WTC11 (cell line): ENCODE results near the gene GADL1. TPM values are rescaled to one million over a fixed set of nuclear protein-coding genes. Genes with fewer than 3 reads are reported as not detected.

ENCODE experiments used
- ATAC-seq: fragments of 200-7000 bp; cut with Tn5 transposase; 2 replicates; pipeline ENCODE4 v1.10.0; 2021; ENCODE audit warnings: mild to moderate bottlenecking, moderate library complexity
- CTCF ChIA-PET: fragments of 300-600 bp; sonication (Branson Sonifier 250); formaldehyde crosslinking; loops from one replicate; lab custom pipeline; 2021; ENCODE audit warnings: antibody characterized with exemption; lab: Charles Lee
- POLR2A ChIA-PET: fragments of 350-600 bp; sonication (Branson Sonifier 250); formaldehyde crosslinking; loops from one replicate; lab custom pipeline; 2021; ENCODE audit warnings: antibody characterized with exemption; lab: Charles Lee
- DNase-seq: peaks from one replicate; pipeline ENCODE4 v3.0.0; 2021; ENCODE audit warnings: low spot score
- H3K27ac Mint-ChIP-seq: 2 replicates; pipeline ENCODE4 v1.8.0; 2021; ENCODE audit warnings: mixed read lengths
- H3K27me3 Mint-ChIP-seq: 2 replicates; pipeline ENCODE4 v1.8.0; 2021; ENCODE audit warnings: low read depth, mild to moderate bottlenecking, moderate library complexity, mixed read lengths
- H3K36me3 Mint-ChIP-seq: 2 replicates; pipeline ENCODE4 v1.8.0; 2021; ENCODE audit warnings: mixed read lengths
- H3K4me1 Mint-ChIP-seq: 2 replicates; pipeline ENCODE4 v1.8.0; 2022; ENCODE audit warnings: mixed read lengths
- H3K4me3 Mint-ChIP-seq: 2 replicates; pipeline ENCODE4 v1.8.0; 2021; ENCODE audit warnings: mild to moderate bottlenecking, moderate library complexity, mixed read lengths
- H3K9me3 Mint-ChIP-seq: 2 replicates; pipeline ENCODE4 v1.8.0; 2021; ENCODE audit warnings: mixed read lengths
- CBFB ChIP-seq: sonication (generic); formaldehyde crosslinking; IDR thresholded peaks from 2 replicates; pipeline ENCODE4 v1.8.1; 2022; ENCODE audit warnings: mild to moderate bottlenecking, low read depth, missing genetic modification reagents
- CREM ChIP-seq: sonication (generic); formaldehyde crosslinking; IDR thresholded peaks from 2 replicates; pipeline ENCODE4 v1.8.1; 2022; ENCODE audit warnings: mild to moderate bottlenecking, missing genetic modification reagents, moderate library complexity
- FOXP1 ChIP-seq: sonication (generic); formaldehyde crosslinking; IDR thresholded peaks from 2 replicates; pipeline ENCODE4 v1.8.0; 2022; ENCODE audit warnings: missing genetic modification reagents, mild to moderate bottlenecking, moderate library complexity, borderline replicate concordance
- GRHL2 ChIP-seq: fragments of 250-450 bp; sonication (Bioruptor Pico); IDR thresholded peaks from 2 replicates; pipeline ENCODE4 v1.8.0; 2022; ENCODE audit warnings: mild to moderate bottlenecking, moderate library complexity; ENCODE audit not compliant: insufficient replicate concordance, severe bottlenecking
- NFYB ChIP-seq: sonication (generic); formaldehyde crosslinking; conservative IDR thresholded peaks from 2 replicates; pipeline ENCODE4 v1.8.0; 2022; ENCODE audit warnings: low read depth, missing genetic modification reagents
- RORB ChIP-seq: fragments of 250-450 bp; sonication (Bioruptor Pico); IDR thresholded peaks from 2 replicates; pipeline ENCODE4 v1.9.0; 2021; ENCODE audit warnings: mild to moderate bottlenecking
- SMAD3 ChIP-seq: sonication (generic); formaldehyde crosslinking; IDR thresholded peaks from 2 replicates; pipeline ENCODE4 v1.8.0; 2022; ENCODE audit warnings: missing genetic modification reagents, mild to moderate bottlenecking, borderline replicate concordance
- SMAD4 ChIP-seq: sonication (generic); formaldehyde crosslinking; IDR thresholded peaks from 2 replicates; pipeline ENCODE4 v1.8.0; 2022; ENCODE audit warnings: mild to moderate bottlenecking, missing genetic modification reagents
- ZNF263 ChIP-seq: sonication (generic); formaldehyde crosslinking; IDR thresholded peaks from 2 replicates; pipeline ENCODE4 v1.8.1; 2022; ENCODE audit warnings: low read depth, mild to moderate bottlenecking, moderate library complexity, missing genetic modification reagents
- total RNA-seq: library from RNA; stranded (reverse); gene quantifications from 3 replicates; pipeline ENCODE4 v1.2.3, GENCODE V29; 2021
- TF ChIP-seq, protein P1 (sequence below): fragments of 250-450 bp; sonication (Bioruptor Pico); IDR thresholded peaks from 2 replicates; pipeline ENCODE4 v1.9.0; 2021; ENCODE audit warnings: mild to moderate bottlenecking
- TF ChIP-seq, protein P2 (sequence below): sonication (generic); formaldehyde crosslinking; IDR thresholded peaks from 2 replicates; pipeline ENCODE4 v1.8.0; 2022; ENCODE audit warnings: missing genetic modification reagents
- TF ChIP-seq, protein P3 (sequence below): sonication (generic); formaldehyde crosslinking; IDR thresholded peaks from 2 replicates; pipeline ENCODE4 v1.8.1; 2023; ENCODE audit warnings: mild to moderate bottlenecking, missing genetic modification reagents, moderate library complexity
- TF ChIP-seq, protein P4 (sequence below): sonication (generic); formaldehyde crosslinking; IDR thresholded peaks from 2 replicates; pipeline ENCODE4 v1.8.1; 2022; ENCODE audit warnings: mild to moderate bottlenecking, missing genetic modification reagents, moderate library complexity, borderline replicate concordance
- TF ChIP-seq, protein P5 (sequence below): sonication (generic); formaldehyde crosslinking; IDR thresholded peaks from 2 replicates; pipeline ENCODE4 v1.8.0; 2023; ENCODE audit warnings: missing genetic modification reagents, mild to moderate bottlenecking, borderline replicate concordance
- TF ChIP-seq, protein P6 (sequence below): fragments of 250-450 bp; sonication (Bioruptor Pico); IDR thresholded peaks from 2 replicates; pipeline ENCODE4 v1.9.0; 2021; ENCODE audit warnings: mild to moderate bottlenecking
- TF ChIP-seq, protein P7 (sequence below): sonication (generic); formaldehyde crosslinking; IDR thresholded peaks from 2 replicates; pipeline ENCODE4 v1.8.0; 2023; ENCODE audit warnings: missing genetic modification reagents
- TF ChIP-seq, protein P8 (sequence below): sonication (generic); formaldehyde crosslinking; IDR thresholded peaks from 2 replicates; pipeline ENCODE4 v1.8.1; 2023; ENCODE audit warnings: mild to moderate bottlenecking, missing genetic modification reagents, moderate library complexity

Gene GADL1
- total RNA-seq, 1 experiment from 2014 or later: 0.15 TPM

DNA sequence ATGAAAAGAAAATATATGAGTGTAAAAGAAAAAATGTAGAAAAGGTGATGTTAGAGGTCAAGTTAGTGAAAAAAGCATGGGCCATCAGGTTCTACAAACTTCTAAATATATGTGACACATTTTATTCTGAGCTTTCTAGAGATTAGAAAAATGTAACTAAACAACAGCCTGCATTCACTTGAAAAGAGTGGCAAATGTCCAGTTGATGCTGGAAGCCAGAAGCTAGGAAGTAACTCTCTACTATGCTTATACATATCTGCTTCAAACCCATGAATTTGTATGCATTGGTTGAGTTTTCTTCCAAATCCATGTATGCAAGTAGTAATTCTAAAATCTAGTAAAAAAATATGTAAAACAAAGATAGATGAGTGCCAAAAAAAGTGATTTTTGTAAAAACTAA is 164.5 kb downstream of the GADL1 start (continued):
- TF ChIP-seq, protein P1, sequence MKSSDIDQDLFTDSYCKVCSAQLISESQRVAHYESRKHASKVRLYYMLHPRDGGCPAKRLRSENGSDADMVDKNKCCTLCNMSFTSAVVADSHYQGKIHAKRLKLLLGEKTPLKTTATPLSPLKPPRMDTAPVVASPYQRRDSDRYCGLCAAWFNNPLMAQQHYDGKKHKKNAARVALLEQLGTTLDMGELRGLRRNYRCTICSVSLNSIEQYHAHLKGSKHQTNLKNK (CRISPR knock-in tag): no peak
- TF ChIP-seq, protein P2, sequence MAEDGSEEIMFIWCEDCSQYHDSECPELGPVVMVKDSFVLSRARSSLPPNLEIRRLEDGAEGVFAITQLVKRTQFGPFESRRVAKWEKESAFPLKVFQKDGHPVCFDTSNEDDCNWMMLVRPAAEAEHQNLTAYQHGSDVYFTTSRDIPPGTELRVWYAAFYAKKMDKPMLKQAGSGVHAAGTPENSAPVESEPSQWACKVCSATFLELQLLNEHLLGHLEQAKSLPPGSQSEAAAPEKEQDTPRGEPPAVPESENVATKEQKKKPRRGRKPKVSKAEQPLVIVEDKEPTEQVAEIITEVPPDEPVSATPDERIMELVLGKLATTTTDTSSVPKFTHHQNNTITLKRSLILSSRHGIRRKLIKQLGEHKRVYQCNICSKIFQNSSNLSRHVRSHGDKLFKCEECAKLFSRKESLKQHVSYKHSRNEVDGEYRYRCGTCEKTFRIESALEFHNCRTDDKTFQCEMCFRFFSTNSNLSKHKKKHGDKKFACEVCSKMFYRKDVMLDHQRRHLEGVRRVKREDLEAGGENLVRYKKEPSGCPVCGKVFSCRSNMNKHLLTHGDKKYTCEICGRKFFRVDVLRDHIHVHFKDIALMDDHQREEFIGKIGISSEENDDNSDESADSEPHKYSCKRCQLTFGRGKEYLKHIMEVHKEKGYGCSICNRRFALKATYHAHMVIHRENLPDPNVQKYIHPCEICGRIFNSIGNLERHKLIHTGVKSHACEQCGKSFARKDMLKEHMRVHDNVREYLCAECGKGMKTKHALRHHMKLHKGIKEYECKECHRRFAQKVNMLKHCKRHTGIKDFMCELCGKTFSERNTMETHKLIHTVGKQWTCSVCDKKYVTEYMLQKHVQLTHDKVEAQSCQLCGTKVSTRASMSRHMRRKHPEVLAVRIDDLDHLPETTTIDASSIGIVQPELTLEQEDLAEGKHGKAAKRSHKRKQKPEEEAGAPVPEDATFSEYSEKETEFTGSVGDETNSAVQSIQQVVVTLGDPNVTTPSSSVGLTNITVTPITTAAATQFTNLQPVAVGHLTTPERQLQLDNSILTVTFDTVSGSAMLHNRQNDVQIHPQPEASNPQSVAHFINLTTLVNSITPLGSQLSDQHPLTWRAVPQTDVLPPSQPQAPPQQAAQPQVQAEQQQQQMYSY (CRISPR knock-in tag): no peak
- TF ChIP-seq SMAD3 (CRISPR knock-in tag): no peak
- TF ChIP-seq, protein P3, sequence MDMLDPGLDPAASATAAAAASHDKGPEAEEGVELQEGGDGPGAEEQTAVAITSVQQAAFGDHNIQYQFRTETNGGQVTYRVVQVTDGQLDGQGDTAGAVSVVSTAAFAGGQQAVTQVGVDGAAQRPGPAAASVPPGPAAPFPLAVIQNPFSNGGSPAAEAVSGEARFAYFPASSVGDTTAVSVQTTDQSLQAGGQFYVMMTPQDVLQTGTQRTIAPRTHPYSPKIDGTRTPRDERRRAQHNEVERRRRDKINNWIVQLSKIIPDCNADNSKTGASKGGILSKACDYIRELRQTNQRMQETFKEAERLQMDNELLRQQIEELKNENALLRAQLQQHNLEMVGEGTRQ (CRISPR knock-in tag): no peak
- TF ChIP-seq RORB (CRISPR knock-in tag): no peak
- no peak for TF ChIP-seq SMAD4 (CRISPR knock-in tag)
- TF ChIP-seq CBFB: no peak

DNA sequence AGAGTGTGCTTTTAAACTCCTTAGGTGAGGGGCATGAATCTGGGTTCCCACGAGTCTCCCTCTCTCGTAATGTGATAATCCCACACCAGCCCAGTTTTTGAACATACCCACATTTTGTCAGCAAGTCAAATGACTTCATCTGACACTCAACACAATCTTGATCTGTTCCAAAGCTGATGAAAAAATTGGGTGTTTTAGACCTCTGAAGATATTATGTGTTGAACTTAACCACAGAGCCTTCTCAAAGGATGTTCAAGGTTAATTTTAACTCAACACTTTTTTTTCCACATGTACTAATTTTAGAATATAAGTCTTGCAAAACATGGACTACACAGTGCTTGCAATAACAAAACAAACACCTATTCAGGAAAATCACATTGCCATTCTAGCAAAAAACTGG is 164.9 kb downstream of the GADL1 start:
- no peak for ATAC-seq
- ChIA-PET POLR2A (no interaction called here), CTCF (no interaction called here)
- TF ChIP-seq, protein P4, sequence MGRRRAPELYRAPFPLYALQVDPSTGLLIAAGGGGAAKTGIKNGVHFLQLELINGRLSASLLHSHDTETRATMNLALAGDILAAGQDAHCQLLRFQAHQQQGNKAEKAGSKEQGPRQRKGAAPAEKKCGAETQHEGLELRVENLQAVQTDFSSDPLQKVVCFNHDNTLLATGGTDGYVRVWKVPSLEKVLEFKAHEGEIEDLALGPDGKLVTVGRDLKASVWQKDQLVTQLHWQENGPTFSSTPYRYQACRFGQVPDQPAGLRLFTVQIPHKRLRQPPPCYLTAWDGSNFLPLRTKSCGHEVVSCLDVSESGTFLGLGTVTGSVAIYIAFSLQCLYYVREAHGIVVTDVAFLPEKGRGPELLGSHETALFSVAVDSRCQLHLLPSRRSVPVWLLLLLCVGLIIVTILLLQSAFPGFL (CRISPR knock-in tag): no peak
- TF ChIP-seq, protein P5, sequence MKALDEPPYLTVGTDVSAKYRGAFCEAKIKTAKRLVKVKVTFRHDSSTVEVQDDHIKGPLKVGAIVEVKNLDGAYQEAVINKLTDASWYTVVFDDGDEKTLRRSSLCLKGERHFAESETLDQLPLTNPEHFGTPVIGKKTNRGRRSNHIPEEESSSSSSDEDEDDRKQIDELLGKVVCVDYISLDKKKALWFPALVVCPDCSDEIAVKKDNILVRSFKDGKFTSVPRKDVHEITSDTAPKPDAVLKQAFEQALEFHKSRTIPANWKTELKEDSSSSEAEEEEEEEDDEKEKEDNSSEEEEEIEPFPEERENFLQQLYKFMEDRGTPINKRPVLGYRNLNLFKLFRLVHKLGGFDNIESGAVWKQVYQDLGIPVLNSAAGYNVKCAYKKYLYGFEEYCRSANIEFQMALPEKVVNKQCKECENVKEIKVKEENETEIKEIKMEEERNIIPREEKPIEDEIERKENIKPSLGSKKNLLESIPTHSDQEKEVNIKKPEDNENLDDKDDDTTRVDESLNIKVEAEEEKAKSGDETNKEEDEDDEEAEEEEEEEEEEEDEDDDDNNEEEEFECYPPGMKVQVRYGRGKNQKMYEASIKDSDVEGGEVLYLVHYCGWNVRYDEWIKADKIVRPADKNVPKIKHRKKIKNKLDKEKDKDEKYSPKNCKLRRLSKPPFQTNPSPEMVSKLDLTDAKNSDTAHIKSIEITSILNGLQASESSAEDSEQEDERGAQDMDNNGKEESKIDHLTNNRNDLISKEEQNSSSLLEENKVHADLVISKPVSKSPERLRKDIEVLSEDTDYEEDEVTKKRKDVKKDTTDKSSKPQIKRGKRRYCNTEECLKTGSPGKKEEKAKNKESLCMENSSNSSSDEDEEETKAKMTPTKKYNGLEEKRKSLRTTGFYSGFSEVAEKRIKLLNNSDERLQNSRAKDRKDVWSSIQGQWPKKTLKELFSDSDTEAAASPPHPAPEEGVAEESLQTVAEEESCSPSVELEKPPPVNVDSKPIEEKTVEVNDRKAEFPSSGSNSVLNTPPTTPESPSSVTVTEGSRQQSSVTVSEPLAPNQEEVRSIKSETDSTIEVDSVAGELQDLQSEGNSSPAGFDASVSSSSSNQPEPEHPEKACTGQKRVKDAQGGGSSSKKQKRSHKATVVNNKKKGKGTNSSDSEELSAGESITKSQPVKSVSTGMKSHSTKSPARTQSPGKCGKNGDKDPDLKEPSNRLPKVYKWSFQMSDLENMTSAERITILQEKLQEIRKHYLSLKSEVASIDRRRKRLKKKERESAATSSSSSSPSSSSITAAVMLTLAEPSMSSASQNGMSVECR: no peak
- TF ChIP-seq NFYB (CRISPR knock-in tag) (no peak), CREM (no peak)
- H3K4me1 Mint-ChIP-seq: peaks cover 13% of the 10 kb centered on the region; the same call in 1 of the 2 replicates
- DNase-seq: no peak
- no peak overlapping the region for H3K4me3 Mint-ChIP-seq
- no peaks in the 10 kb centered on the region for H3K36me3 Mint-ChIP-seq
- H3K27ac Mint-ChIP-seq: no peak overlapping the region
- no peaks in the 10 kb centered on the region for H3K27me3 Mint-ChIP-seq
- 0 out of 2 replicates have a peak, but pooled peaks cover 5% of the 10 kb centered on the region for H3K9me3 Mint-ChIP-seq

DNA sequence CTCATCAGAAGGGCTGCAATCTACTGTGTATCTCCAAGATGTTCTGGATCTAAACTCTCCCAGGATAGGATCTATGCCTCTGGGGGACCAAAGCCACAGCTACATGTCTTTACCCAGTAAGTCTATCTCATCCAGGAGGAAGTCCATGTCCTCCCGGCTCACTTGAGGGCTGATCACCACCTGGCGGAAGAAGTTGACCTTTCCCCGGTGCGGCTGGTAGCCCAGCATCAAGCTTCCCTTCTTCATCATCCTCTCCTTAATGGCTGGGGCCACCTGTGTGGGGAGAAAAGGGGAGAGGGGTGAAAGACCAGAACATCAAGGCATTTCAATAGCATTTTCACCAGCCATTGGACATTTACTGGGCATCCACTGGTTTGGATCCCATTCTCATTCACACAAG is 166.3 kb downstream of the GADL1 start:
- DNase-seq (no peak), ATAC-seq (no peak)
- H3K27ac Mint-ChIP-seq: no peak overlapping the region
- H3K4me1 Mint-ChIP-seq: peaks cover 13% of the 10 kb centered on the region; the same call in 1 of the 2 replicates
- H3K27me3 Mint-ChIP-seq: no peaks in the 10 kb centered on the region
- 0 out of 2 replicates have a peak, but pooled peaks cover 5% of the 10 kb centered on the region for H3K9me3 Mint-ChIP-seq
- ChIA-PET CTCF (interaction anchor here (1.0 to 1.5 kb wide), 2 partner anchors 10 to 686 kb away, joined by 3 read pairs; no protein-coding TSS in a partner anchor), POLR2A (no interaction called here)
- H3K4me3 Mint-ChIP-seq: no peak overlapping the region
- no peaks in the 10 kb centered on the region for H3K36me3 Mint-ChIP-seq
- TF ChIP-seq, protein P6, sequence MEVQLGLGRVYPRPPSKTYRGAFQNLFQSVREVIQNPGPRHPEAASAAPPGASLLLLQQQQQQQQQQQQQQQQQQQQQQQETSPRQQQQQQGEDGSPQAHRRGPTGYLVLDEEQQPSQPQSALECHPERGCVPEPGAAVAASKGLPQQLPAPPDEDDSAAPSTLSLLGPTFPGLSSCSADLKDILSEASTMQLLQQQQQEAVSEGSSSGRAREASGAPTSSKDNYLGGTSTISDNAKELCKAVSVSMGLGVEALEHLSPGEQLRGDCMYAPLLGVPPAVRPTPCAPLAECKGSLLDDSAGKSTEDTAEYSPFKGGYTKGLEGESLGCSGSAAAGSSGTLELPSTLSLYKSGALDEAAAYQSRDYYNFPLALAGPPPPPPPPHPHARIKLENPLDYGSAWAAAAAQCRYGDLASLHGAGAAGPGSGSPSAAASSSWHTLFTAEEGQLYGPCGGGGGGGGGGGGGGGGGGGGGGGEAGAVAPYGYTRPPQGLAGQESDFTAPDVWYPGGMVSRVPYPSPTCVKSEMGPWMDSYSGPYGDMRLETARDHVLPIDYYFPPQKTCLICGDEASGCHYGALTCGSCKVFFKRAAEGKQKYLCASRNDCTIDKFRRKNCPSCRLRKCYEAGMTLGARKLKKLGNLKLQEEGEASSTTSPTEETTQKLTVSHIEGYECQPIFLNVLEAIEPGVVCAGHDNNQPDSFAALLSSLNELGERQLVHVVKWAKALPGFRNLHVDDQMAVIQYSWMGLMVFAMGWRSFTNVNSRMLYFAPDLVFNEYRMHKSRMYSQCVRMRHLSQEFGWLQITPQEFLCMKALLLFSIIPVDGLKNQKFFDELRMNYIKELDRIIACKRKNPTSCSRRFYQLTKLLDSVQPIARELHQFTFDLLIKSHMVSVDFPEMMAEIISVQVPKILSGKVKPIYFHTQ (CRISPR knock-in tag): no peak
- TF ChIP-seq ZNF263 (CRISPR knock-in tag) (no peak), NFYB (CRISPR knock-in tag) (no peak), GRHL2 (CRISPR knock-in tag) (no peak), FOXP1 (CRISPR knock-in tag) (no peak)
- TF ChIP-seq, protein P7, sequence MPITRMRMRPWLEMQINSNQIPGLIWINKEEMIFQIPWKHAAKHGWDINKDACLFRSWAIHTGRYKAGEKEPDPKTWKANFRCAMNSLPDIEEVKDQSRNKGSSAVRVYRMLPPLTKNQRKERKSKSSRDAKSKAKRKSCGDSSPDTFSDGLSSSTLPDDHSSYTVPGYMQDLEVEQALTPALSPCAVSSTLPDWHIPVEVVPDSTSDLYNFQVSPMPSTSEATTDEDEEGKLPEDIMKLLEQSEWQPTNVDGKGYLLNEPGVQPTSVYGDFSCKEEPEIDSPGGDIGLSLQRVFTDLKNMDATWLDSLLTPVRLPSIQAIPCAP (CRISPR knock-in tag): no peak
- TF ChIP-seq, protein P8, sequence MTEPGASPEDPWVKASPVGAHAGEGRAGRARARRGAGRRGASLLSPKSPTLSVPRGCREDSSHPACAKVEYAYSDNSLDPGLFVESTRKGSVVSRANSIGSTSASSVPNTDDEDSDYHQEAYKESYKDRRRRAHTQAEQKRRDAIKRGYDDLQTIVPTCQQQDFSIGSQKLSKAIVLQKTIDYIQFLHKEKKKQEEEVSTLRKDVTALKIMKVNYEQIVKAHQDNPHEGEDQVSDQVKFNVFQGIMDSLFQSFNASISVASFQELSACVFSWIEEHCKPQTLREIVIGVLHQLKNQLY: no peak
